ENCODE data around the gene ANXA11.
A peak's percentile ranks its signal among the peaks of the same experiment; 100 is the strongest.
"Not testable (repeated sequence)": the region's sequence is repeated elsewhere in the genome, so short reads cannot be mapped to it uniquely, and the experiment has no call there.

ANXA11 gene

DNA sequence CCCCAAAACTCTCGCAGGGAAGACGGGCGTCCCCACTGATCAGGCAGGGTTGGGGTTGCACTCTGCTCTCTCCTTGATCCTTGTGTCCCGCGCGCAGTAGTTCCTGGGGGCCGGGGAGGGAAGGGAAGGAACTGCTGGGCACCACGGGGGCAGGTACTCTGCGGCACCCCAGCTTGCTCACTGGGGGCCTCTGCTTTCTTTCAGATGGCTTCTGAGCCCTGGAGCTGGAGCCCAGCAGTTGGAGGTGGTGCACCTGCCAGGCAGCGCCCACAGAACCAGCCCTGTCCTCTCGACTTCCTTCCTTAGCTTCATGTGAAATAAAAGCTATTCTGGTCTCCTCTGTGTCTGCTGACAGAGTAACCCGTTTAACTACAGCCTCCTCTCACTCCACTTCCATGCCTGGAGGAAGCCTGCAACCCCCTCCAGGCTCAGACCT, 60.6 kb downstream of the ANXA11 start:
- DNase-seq, result no peak

DNA sequence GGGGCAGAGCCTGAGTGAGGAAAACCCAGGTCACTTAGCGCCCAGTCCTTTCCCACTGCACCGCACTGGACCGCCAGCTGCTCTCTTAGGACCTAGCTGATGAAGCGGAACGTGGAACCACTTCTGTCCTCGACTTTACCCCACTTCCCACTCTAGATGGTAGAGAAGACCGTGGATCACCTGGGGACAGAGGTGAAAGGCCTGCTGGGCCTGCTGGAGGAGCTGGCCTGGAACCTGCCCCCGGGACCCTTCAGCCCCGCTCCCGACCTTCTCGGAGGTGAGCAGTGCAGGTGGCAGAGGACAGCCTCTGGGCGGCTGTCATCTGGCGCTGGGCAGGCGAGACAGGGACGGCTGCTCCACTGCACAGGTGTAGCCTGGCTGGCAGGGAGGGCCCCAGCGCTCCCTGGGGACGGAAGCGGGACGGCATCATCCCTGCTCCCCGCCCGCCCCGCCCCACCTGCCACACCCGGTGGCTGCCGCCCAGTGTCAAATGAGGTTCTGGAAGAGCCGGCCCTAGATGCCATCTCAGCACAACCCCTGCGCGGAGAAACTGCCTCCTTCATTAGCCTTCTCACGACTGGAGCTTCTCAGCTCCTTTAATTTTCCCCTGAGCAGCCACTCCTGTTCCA, 61.2 kb downstream of the ANXA11 start:
- peak; percentile 16 for DNase-seq

DNA sequence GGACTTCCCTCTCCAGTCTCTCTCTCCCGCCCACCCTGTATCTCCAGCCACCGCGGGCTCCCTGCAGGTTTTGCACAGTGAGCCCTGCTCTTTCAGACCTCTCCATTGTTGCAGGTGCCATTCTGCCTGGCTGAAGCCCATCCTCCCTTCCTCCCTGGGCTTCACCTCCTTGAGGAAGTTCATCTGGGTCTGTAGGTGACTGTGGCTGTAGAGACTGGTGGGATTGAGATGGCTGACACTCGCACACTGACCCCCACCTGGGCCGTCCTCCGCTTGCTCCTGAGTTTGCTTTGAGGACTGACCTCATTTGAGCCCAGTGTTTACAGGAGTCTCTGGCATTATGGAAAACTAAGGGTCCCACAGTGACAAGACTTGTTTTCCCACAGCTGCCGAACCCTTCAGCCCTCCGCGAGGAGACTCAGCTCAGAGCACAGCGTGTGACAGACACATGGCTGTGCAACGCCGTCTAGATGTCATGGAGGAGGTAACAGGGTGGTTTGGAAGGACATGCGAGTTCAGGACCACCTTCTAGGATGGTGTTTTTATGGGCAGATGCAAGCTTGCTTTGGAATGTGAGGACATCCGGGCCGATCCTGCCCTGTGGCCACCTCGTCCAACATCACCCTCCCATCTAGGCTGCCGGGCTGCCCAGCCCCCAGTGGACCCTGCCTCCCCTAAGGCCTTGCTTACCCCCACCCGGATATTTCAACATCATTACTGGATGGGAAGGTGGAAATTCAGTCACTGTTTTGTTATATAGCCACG, 63.5 kb downstream of the ANXA11 start:
- DNase-seq, result no peak

DNA sequence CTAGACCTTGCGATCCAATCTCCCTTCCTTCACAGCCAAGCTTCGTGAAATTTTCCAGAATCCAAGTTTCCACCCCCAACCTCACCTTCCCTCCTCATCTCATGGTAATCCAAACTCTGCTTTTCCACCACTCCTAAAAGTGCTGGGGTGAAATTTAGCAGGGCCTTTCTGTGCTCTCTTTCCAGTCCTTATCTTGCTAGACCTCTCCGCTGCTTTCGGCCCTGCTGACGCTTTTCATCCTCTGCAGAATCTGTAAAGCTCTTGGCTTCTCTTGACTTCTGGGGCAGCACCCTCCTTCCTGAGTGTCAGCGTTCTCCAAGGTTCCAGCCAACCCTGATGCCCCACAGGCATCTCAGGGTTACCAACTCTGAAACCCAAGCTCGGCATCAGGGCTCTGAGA, 65.1 kb downstream of the ANXA11 start:
- no peak for DNase-seq

DNA sequence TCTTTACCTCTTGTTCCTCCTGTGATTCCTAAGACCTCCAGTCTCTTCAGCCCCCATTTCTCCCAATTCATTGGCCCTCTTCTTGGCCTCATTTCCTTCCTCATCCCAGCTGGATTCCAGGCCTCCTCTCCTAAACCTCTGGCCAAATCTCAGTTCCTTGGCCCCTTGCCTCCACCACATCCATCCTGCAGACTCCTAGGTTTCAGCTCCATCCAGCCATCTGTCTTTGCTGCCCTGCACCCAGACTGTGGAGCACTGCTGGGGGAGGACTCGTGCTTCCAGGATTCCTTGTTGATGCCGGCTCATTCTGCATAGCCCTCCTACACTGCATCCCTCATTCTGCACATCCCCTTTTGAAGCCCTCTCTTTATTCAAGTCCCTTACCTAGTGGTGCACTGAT, 66.1 kb downstream of the ANXA11 start:
- DNase-seq, result no peak

DNA sequence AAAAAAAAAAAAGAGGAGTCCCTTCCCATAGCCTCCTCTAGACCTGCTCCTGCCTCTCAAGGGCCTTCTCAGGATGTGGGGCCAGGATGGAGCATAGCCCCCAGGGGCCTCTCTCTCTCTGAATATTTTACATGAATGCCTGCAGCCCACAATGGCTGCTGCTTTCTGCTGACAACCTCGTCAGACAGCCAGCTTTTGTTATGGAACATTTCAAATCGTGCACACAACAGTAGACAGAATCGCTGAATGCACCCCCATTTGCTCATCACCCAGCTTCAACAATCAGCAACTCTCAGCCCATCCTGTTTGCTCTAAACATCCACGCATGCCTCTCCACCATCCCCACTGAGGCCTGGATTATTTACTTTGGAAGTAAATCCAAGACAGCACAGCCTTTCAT, 67.4 kb downstream of the ANXA11 start:
- DNase-seq, result no peak

DNA sequence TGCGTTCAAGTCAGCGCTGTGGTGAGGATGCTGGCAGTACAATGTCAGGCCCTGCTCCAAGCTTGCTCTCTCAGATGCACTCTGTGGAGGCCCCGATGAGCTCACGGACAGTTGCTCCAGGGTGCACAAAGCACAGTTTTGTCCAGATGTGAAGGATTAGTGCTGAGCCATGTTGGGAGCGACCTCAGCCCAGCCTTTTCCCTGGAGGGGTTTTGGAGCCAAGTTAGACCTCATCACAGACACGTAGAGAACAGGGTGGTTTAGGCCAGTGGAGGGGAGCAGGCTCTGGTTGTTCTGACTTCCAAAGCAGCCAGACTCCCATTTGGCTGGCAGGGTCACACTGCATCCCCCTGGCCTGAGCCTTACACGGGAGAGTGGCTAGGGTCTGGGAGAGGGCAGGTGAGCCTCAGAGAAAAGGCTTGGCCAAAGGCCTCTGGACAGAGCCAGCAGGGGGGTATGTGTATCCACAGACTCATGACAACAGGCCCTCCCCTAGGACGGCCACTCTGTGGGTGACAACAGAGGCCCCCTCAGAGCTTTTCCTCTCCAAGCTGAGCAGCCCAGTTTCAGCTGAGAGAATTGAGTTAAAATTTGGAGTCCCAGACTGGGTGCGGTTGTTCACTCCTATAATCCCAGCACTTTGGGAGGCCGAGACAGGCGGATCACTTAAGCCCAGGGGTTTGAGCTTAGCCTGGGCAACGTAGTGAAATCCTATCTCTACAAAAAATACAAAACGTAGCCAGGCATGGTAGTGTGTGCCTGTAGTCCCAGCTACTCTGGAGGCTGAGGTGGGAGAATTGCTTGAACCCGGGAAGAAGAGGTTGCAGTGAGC, 68.1 kb downstream of the ANXA11 start:
- no peak for DNase-seq

DNA sequence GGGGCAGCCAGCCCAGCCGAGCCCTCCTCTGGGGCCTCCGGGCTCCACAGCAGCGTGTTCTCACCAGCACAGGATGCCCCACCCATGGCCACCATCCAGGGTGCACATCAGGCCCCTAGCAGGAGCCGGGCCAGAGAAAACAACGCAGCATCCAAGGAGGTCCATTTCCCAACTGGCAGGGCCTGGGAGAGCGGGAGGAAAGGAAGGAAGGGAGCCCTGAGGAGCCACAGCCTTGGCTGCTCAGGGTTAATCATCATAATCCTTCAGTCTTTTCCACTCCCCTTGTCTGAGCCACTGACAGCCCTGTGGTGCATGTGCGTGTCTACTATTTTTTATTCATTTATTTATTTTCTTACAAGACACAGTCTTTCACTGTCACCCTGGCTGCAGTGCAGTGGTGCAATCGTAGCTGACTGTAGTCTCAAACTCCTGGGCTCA, 69.2 kb downstream of the ANXA11 start:
- DNase-seq, result no peak

DNA sequence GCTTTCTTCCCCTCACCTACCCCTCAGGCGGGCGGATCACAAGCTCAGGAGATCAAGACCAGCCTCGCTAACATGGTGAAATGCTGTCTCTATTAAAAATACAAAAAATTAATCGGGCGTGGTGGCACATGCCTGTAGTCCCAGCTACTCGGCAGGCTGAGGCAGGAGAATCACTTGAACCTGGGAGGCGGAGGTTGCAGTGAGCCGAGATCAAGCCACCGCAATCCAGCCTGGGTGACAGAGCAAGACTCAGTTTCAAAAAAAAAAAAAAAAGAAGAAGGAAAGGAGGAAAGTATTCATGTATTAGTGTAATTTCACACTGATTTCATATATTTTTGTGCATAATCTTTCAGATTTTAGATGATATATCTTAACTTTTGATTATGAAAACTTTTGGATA, 71.7 kb downstream of the ANXA11 start:
- not testable (repeated sequence) for DNase-seq

DNA sequence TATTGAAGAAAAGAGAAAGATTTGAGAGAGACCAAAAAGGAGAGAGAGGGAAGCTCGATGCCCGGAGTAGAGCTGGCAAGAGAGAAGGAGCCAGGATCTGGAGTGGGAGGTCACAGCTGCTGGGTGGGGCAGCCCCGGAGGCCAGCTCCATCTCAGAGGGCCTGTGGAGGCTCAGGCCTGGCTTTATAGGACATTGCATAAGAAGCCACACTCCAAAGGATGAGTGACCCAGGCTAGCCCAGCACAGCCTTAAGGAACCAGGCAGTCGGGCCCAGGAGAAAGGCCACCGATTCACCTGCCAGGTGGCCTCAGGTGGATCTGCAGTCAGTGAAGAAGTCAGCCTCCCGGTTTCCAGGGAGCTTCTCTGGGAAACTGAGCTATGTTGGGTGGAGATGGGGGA, 72.1 kb downstream of the ANXA11 start:
- DNase-seq, result no peak

DNA sequence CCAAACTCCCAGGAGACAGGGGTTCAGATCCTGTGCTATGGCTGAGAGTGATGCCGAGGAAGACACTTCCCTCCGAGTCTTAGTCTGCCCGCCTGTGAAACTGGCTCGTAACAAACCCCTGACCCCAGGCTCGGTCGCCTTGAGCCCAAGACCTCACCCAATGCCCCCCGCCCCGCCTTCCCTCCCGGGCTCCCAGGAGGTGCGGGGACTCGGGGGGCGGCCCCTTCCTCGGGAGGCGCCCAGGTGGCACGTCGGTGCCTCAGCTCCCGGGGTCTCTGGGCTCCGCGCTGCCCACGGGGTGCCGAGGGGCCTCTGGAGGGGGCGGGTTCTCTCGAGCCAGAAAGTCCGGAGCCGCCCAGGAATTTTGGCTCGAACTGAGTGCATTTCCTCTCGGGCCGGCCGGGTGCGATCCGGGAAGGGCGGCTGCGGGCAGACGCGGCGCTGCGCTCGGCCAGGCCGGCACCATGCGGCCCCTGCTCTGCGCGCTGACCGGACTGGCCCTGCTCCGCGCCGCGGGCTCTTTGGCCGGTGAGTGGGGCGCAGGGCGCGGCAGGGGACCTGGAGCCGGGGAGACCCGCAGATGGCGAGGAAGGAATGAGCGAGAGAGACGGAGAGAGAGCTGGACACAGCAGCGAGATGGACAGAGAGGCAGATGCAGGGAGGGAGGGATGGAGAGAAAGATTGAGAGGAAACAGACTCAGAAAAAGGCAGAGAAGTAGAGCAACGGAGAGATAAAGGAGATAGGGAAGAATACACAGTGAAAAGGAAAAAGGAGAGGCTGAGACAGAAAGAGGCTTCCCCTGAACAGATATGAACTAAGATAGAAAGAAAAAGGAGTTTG, 72.8 kb downstream of the ANXA11 start, which contains the start of gene PLAC9:
Gene PLAC9, plus strand, starts transcription at position 432 of the 841 bp plus-strand sequence. Its CDS starts 33 bp downstream, at position 465.
- no peak for DNase-seq

DNA sequence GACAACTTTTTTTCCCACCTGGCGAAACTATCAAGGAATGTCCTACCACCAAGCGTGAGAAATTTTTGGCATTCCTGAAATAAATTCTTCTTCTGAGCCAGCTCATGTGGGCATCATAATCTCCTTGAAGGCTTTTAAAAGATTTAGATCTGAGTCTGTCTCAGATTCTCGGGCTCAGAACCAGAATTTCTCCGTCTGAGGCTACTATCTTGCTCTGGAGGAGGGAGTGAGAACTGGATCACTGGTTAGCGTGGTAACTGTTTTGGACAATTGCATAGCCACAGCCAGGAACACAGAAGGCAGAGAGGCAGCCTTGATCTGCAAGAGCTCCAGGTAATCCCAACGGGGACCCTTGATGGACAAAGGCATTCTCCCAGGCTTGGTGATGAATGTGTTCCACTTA, 73.8 kb downstream of the ANXA11 start:
- no peak for DNase-seq

DNA sequence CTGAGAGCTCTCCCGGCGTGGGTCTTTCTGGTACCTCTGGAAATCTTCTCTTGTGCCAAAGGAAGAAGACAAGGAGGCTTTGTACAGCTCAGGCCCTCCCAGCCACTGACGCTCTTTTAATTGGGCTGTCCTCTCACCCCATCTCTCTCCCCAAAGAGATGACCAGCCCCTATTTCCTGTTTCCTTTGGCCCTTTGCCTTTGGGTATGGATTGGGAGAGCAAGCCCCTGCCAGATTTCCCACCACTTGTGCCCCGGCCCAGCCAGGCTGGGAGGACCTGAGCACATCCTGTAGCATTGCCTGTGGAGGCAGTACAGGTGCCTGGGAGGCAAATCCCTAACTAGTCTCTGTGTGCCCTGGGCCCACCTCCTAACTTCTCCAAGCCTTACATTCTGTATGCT, 78.5 kb downstream of the ANXA11 start:
- no peak for DNase-seq

DNA sequence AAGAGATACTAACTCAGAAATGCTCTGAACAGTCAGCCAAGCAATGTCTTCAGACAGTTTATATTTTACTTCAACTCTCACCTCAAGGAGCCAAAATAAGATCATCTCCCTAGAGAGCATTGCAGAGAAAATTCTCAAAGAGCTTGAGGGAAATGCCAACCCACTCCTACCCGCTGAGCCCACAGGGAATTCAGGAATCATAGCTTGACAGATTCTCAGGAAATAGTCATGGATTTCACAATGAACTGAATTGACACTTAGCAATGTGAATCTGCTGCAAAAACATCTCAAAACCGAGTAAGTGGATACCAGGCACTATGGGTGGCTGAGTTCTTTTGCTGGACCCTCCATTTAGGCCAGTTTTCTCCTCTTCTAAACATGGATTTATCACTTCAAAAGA, 82.6 kb downstream of the ANXA11 start:
- no peak for DNase-seq

DNA sequence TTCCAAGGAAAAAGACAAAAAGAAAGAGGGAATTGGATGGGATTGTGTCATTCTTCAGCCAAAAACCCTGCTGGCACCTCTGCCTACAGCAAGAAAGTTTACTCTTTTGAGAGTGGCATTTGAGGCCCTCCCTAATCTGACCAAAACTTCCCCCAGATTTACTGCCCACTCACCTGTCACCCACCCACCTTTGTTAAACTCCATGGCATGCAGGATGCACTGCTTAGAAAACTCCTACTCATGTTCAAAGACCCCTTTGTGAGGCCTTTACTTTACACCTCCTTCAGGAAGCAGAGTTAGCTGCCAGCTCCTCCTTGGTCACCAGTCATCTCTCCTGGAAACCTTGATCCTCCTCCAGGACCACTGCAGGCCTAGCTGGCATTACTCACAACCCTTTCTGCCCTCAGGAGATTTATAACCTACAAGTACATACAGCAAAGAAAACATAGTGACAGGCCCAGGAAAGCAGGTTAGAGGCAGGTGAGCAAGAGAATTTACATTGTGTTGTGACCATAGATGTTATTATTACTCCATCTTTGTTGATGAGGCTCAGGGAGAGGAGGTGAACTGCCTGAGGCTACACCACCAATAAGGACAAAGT, 83.1 kb downstream of the ANXA11 start:
- no peak for DNase-seq

DNA sequence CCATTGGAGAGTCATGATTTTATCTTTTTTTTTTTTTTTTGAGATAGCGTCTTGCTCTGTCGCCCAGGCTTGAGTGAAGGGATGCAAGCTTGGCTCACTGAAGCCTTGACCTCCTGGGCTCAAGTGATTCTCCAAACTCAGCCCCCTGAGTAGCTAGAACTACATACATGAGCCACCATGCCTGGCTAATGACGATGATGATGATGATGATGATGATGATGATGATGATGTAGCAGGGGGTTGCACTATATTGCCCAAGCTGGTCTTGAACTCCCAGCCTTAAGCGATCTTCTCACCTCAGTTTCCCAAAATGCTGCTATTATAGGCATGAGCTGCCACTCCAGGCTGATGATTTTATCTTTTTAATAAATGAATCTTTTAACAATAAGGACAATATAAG, 86.7 kb downstream of the ANXA11 start:
- no peak for DNase-seq

DNA sequence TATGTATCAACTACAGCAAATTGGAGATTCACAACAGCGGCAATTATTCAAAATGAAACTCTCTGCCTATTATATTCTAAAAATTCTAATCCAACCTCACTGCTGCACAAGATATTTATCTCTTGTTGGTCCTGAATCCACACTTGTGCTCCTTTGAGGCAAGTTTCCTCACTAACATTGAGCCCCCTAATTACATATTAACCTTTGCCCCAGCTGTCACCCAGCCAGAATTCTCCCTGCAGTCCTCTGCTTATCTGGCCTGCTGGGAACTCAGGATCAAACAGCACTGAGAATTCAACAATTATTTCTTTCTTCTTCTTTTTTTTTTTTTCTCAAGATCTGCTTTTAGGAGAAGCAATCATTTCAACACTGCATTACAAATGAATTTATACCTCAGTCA, 94.4 kb downstream of the ANXA11 start:
- DNase-seq, result no peak

DNA sequence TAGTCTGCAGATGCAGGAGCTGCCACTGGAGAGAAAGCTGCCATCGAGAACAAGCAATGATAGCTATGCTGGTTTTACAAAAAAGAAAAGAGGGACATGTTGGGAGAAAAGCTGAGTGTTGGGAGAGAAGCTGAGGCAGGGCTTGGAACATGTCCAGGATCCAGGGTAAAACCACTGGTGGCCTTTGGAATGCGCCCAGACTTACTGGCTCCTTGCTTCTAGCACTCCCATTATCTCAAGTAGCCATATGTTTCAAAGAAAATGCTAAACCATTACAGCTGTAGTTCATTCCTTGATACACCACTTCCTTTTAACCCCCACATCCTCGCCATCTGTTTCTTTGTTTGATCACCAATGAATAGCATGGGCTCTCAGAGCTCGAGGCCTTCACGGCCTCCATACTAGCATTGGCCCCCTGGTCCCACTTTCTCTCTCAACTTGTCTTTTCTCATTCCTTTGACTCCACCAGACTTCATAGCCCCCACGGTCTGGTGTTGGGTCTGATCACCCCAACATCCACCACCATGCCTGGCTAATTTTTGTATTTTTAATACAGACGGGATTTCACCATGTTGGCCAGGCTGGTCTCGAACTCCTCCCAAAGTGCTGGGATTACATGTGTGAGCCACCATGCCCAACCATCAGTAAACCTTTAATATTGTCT, 96.6 kb downstream of the ANXA11 start:
- no peak for DNase-seq

DNA sequence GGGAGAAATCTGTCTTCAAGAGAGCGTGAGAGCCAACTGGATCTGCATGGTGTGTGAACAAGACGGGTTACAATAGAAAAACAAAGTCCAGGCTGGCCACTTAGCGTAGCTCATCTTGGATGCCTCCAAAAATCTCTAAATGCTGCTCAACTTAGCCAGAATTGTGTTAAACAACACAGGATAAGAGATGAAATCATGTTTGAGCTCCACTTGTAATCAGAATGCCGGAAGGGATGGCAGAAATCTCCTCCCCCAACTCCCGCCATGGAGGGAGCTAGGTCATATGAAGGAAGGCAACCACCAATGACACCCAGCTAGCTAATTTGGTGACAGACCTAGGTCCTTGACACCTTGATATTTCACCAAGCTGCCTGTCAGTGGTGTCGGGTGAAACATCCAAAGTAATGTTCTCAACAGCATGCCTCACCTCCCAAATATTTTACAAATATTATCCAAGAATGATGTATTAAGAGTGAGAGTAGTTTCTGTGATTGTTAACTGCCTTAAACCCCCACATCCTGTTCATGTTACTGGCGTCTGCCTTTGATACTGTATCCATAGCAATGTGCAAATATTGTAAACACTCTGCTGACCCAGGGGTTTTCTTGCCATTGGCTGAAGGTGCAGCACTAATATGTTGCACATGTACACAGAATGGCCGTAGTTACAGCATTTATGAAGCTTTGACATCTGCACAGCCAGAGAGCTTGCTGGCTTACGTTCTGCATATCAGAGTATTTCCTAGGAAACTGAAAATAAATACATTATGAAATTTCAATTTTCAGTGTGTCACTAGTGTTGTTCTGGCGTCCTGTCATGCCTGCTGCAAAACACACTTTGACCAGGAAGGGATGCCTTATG, 101.0 kb downstream of the ANXA11 start:
- DNase-seq, result no peak

Measured in activated CD4-positive, alpha-beta T cell treated with anti-CD3 and anti-CD28 coated beads for 1 hour (primary cell).